Liver (tissue), 3 donors: ENCODE data around the gene EXOC5.

ENCODE experiments used
- CTCF ChIP-seq: fragments of 150-350 bp; IDR thresholded peaks from 2 replicates; pipeline ENCODE4 v1.5.1; 2017; ENCODE audit warnings: improper control_type of control experiment, low read depth, low read length; ENCODE audit not compliant: missing input control
- RAD21 ChIP-seq, 2 donors: IDR thresholded peaks; 2 replicates each; pipeline ENCODE4 v1.6.1; 2016; ENCODE audit warnings: antibody characterized with exemption in 2 of 2, mild to moderate bottlenecking in 2 of 2
- donor health status: healthy.
- donor health status: healthy.

- no peak for TF ChIP-seq RAD21 (IDR thresholded peaks at IDR 0.05)
- no peak for TF ChIP-seq CTCF
These were observed 108.4 kb downstream of the EXOC5 start for GRCh38 chr14:57160333-57160732.
